H9 (cell line): ENCODE data around the gene KIF3B. TPM values are rescaled to one million over a fixed set of nuclear protein-coding genes. Genes with fewer than 3 reads are reported as not detected.

Experiments used
- DNase-seq: peaks from one replicate; pipeline ENCODE4 v3.0.0-alpha.2; 2017
- H2AFZ ChIP-seq: one replicate; pipeline ENCODE4 v1.6.1; 2013; ENCODE audit warnings: mild to moderate bottlenecking, low read length, control low read depth, moderate library complexity
- H2AK5ac ChIP-seq: 2 replicates; pipeline ENCODE4 v1.6.1; 2013; ENCODE audit warnings: low read length, control low read depth, mixed read lengths; ENCODE audit not compliant: insufficient read length
- H2BK120ac ChIP-seq: one replicate; pipeline ENCODE4 v1.6.1; 2013; ENCODE audit warnings: low read depth, mild to moderate bottlenecking, low read length, control low read depth, inconsistent platforms; ENCODE audit not compliant: poor library complexity, severe bottlenecking
- H2BK12ac ChIP-seq: 2 replicates; pipeline ENCODE4 v1.6.1; 2013; ENCODE audit warnings: low read length, control low read depth, mixed read lengths, low read depth; ENCODE audit not compliant: insufficient read length
- H2BK15ac ChIP-seq: 2 replicates; pipeline ENCODE4 v1.6.1; 2013; ENCODE audit warnings: low read depth, low read length, control low read depth
- H2BK20ac ChIP-seq: one replicate; pipeline ENCODE4 v1.6.1; 2013; ENCODE audit warnings: low read depth, mild to moderate bottlenecking, low read length, control low read depth, inconsistent platforms; ENCODE audit not compliant: poor library complexity, severe bottlenecking
- H2BK5ac ChIP-seq: 2 replicates; pipeline ENCODE4 v1.6.1; 2013; ENCODE audit warnings: low read length, control low read depth, mixed read lengths; ENCODE audit not compliant: insufficient read length
- H3K14ac ChIP-seq: 2 replicates; pipeline ENCODE4 v1.6.1; 2013; ENCODE audit warnings: low read length, control low read depth; ENCODE audit not compliant: insufficient read depth
- H3K18ac ChIP-seq: 2 replicates; pipeline ENCODE4 v1.6.1; 2013; ENCODE audit warnings: low read depth, mild to moderate bottlenecking, mixed read lengths, low read length, control low read depth; ENCODE audit not compliant: insufficient read length
- H3K23ac ChIP-seq: 2 replicates; pipeline ENCODE4 v1.6.1; 2013; ENCODE audit warnings: low read length, control low read depth, mixed read lengths, low read depth; ENCODE audit not compliant: insufficient read length
- H3K23me2 ChIP-seq: 2 replicates; pipeline ENCODE4 v1.6.1; 2013; ENCODE audit warnings: low read depth, mild to moderate bottlenecking, mixed read lengths, low read length, control low read depth; ENCODE audit not compliant: insufficient read length, poor library complexity, severe bottlenecking
- H3K27ac ChIP-seq: 2 replicates; pipeline ENCODE4 v1.5.1; 2013; ENCODE audit warnings: low read length, control low read depth, mixed read lengths, low read depth; ENCODE audit not compliant: insufficient read length
- H3K27me3 ChIP-seq: 2 replicates; pipeline ENCODE4 v1.6.1; 2013; ENCODE audit warnings: low read length, control low read depth, inconsistent platforms; ENCODE audit not compliant: insufficient read depth
- H3K4ac ChIP-seq: 2 replicates; pipeline ENCODE4 v1.6.1; 2013; ENCODE audit warnings: low read depth, mild to moderate bottlenecking, control low read depth, inconsistent platforms, low read length, moderate library complexity
- H3K4me1 ChIP-seq: 2 replicates; pipeline ENCODE4 v1.6.1; 2013; ENCODE audit warnings: low read length, control low read depth, inconsistent platforms; ENCODE audit not compliant: insufficient read depth
- H3K4me2 ChIP-seq: 2 replicates; pipeline ENCODE4 v1.6.1; 2013; ENCODE audit warnings: low read length, control low read depth, mixed read lengths; ENCODE audit not compliant: insufficient read length, insufficient read depth
- H3K56ac ChIP-seq: 2 replicates; pipeline ENCODE4 v1.6.1; 2013; ENCODE audit warnings: low read depth, mild to moderate bottlenecking, mixed read lengths, low read length, control low read depth; ENCODE audit not compliant: insufficient read length
- H3K79me1 ChIP-seq: 2 replicates; pipeline ENCODE4 v1.6.1; 2013; ENCODE audit warnings: low read depth, mild to moderate bottlenecking, moderate library complexity, low read length, control low read depth, inconsistent platforms; ENCODE audit not compliant: insufficient read depth, poor library complexity, severe bottlenecking
- H3K79me2 ChIP-seq: 2 replicates; pipeline ENCODE4 v1.6.1; 2013; ENCODE audit warnings: low read length, control low read depth, inconsistent platforms; ENCODE audit not compliant: insufficient read depth
- H3K9ac ChIP-seq: 2 replicates; pipeline ENCODE4 v1.6.1; 2013; ENCODE audit warnings: low read length, control low read depth, mixed read lengths; ENCODE audit not compliant: insufficient read length; ENCODE audit errors: extremely low read depth
- H3K9me3 ChIP-seq: one replicate; pipeline ENCODE4 v1.6.1; 2013; ENCODE audit warnings: low read depth, low read length, inconsistent platforms; ENCODE audit not compliant: control insufficient read depth
- H3T11ph ChIP-seq: one replicate; pipeline ENCODE4 v1.6.1; 2013; ENCODE audit warnings: mild to moderate bottlenecking, low read length, control low read depth, inconsistent platforms
- H4K20me1 ChIP-seq: one replicate; pipeline ENCODE4 v1.6.1; 2013; ENCODE audit not compliant: control insufficient read depth, insufficient read length, insufficient read depth
- H4K5ac ChIP-seq: 2 replicates; pipeline ENCODE4 v1.6.1; 2013; ENCODE audit warnings: low read depth, mild to moderate bottlenecking, mixed read lengths, low read length, control low read depth; ENCODE audit not compliant: insufficient read length
- H4K8ac ChIP-seq: replicated peaks from 2 replicates; pipeline ENCODE4 v1.6.1; 2013; ENCODE audit warnings: low read length, control low read depth, mixed read lengths, low read depth; ENCODE audit not compliant: insufficient read length
- H4K91ac ChIP-seq: 2 replicates; pipeline ENCODE4 v1.6.1; 2013; ENCODE audit warnings: low read depth, mild to moderate bottlenecking, moderate library complexity, mixed read lengths, low read length, control low read depth; ENCODE audit not compliant: insufficient read length
- H3K27ac Mint-ChIP-seq, 3 experiments: 2 replicates in 2 of 3; 3 replicates in 1 of 3; pipeline ENCODE4 v1.8.0; 2020 to 2021; ENCODE audit warnings: mixed read lengths in 3 of 3, mild to moderate bottlenecking in 1 of 3, moderate library complexity in 1 of 3
- H3K27me3 Mint-ChIP-seq: 2 replicates; pipeline ENCODE4 v1.8.0; 2021; ENCODE audit warnings: low read depth, mild to moderate bottlenecking, moderate library complexity, mixed read lengths
- H3K36me3 Mint-ChIP-seq, 3 experiments: 2 replicates in 2 of 3; 3 replicates in 1 of 3; pipeline ENCODE4 v1.8.0; 2020 to 2021; ENCODE audit warnings: low read depth in 3 of 3, mixed read lengths in 3 of 3; ENCODE audit not compliant: insufficient read depth in 1 of 3
- H3K4me1 Mint-ChIP-seq, 2 experiments: 2 replicates each; pipeline ENCODE4 v1.8.0; 2020; ENCODE audit warnings: mixed read lengths in 2 of 2
- H3K4me3 Mint-ChIP-seq, 2 experiments: 2 replicates in 1 of 2; 3 replicates in 1 of 2; pipeline ENCODE4 v1.8.0; 2020 to 2021; ENCODE audit warnings: mild to moderate bottlenecking in 2 of 2, mixed read lengths in 2 of 2, moderate library complexity in 1 of 2
- H3K9me3 Mint-ChIP-seq, 2 experiments: 2 replicates in 1 of 2; 3 replicates in 1 of 2; pipeline ENCODE4 v1.8.0; 2020; ENCODE audit warnings: mild to moderate bottlenecking in 2 of 2, mixed read lengths in 2 of 2, moderate library complexity in 1 of 2
- WGBS: extraction: QIAGEN DNeasy Blood & Tissue Kit; methylation state at CpG from one replicate; pipeline ENCODE4 v1.1.7; 2013; ENCODE audit warnings: missing lambda C conversion rate, low lambda C conversion rate, mixed read lengths; ENCODE audit not compliant: insufficient read length; ENCODE audit errors: extremely low coverage; 5-methylcytosine and 5-hydroxymethylcytosine counted together
- total RNA-seq: library from RNA; stranded (reverse); gene quantifications from 2 replicates; pipeline ENCODE4 v1.2.1, GENCODE V29; 2021
- TF ChIP-seq, protein P1 (sequence below): fragments of 200-600 bp; sonication (generic); conservative IDR thresholded peaks from 3 replicates; pipeline ENCODE4 v1.8.0; 2021; ENCODE audit warnings: antibody characterized with exemption, mild to moderate bottlenecking

KIF3B gene
- total RNA-seq, 1 experiment from 2014 or later = 29.7 TPM

DNA sequence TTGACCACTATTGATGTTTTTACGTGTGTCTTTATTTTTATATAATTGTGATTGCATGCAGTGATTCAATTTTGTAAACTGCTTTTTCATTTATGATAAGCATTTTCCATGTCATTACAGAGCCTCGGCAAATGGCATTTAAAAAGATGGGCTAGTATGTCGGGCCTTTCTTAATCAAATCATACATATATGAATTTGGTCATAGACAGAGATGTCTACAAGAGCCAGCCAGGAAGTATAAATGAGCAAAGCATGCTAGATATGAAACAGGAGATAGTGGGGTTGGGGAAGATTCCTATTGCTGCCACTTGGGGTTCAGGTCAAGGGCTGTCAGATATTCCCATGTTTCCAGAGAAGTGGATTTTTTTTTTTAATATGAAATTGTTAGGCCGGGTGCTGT, 20.0 kb downstream of the KIF3B start:
- H3K9me3 ChIP-seq = no peaks in the 10 kb centered on the region
- no peak overlapping the region for H2AK5ac ChIP-seq
- no peak overlapping the region for H4K8ac ChIP-seq
- no peaks in the 10 kb centered on the region for H3K27me3 Mint-ChIP-seq
- no CpG with 5 or more reads among the region's 4 CpGs for WGBS
- no peak overlapping the region for H3K4me2 ChIP-seq
- no peak overlapping the region for H3K23ac ChIP-seq
- H3K27ac ChIP-seq = no peak overlapping the region
- H3K4me1 Mint-ChIP-seq = peaks cover 3% of the 10 kb centered on the region in 2 experiments; a peak in 2 of 4 replicates
- H3K23me2 ChIP-seq = no peaks in the 10 kb centered on the region
- no peaks in the 10 kb centered on the region for H4K20me1 ChIP-seq
- H4K91ac ChIP-seq = no peak overlapping the region
- H3K9me3 Mint-ChIP-seq = no peaks in the 10 kb centered on the region
- no peak overlapping the region for H3T11ph ChIP-seq
- no peaks in the 10 kb centered on the region; the same call in 1 of the 2 replicates for H3K79me2 ChIP-seq
- no peak overlapping the region for H2BK12ac ChIP-seq
- H3K18ac ChIP-seq = no peak overlapping the region
- H3K27me3 ChIP-seq = no peaks in the 10 kb centered on the region
- no peaks in the 10 kb centered on the region for H3K4me1 ChIP-seq
- no peak overlapping the region for H2BK20ac ChIP-seq
- no peak overlapping the region for H2BK120ac ChIP-seq
- H4K5ac ChIP-seq = no peak overlapping the region
- H2AFZ ChIP-seq = no peak overlapping the region
- H3K4me3 Mint-ChIP-seq = no peak overlapping the region
- no peak overlapping the region for H3K56ac ChIP-seq
- DNase-seq = no peak
- TF ChIP-seq, protein P1, sequence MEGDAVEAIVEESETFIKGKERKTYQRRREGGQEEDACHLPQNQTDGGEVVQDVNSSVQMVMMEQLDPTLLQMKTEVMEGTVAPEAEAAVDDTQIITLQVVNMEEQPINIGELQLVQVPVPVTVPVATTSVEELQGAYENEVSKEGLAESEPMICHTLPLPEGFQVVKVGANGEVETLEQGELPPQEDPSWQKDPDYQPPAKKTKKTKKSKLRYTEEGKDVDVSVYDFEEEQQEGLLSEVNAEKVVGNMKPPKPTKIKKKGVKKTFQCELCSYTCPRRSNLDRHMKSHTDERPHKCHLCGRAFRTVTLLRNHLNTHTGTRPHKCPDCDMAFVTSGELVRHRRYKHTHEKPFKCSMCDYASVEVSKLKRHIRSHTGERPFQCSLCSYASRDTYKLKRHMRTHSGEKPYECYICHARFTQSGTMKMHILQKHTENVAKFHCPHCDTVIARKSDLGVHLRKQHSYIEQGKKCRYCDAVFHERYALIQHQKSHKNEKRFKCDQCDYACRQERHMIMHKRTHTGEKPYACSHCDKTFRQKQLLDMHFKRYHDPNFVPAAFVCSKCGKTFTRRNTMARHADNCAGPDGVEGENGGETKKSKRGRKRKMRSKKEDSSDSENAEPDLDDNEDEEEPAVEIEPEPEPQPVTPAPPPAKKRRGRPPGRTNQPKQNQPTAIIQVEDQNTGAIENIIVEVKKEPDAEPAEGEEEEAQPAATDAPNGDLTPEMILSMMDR = no peak
- H3K27ac Mint-ChIP-seq = no peak overlapping the region
- no peak overlapping the region for H2BK5ac ChIP-seq
- no peak overlapping the region for H2BK15ac ChIP-seq
- H3K9ac ChIP-seq = no peak overlapping the region
- no peak overlapping the region for H3K14ac ChIP-seq
- no peaks in the 10 kb centered on the region for H3K79me1 ChIP-seq
- no peaks in the 10 kb centered on the region for H3K36me3 Mint-ChIP-seq
- H3K4ac ChIP-seq = no peak overlapping the region
